ENCODE results near the gene EDAR. TPM values are rescaled to one million over a fixed set of nuclear protein-coding genes. Genes with fewer than 3 reads are reported as not detected.

Gene EDAR
- total RNA-seq, 1 donor from 2014 or later: 5.5 TPM

DNA sequence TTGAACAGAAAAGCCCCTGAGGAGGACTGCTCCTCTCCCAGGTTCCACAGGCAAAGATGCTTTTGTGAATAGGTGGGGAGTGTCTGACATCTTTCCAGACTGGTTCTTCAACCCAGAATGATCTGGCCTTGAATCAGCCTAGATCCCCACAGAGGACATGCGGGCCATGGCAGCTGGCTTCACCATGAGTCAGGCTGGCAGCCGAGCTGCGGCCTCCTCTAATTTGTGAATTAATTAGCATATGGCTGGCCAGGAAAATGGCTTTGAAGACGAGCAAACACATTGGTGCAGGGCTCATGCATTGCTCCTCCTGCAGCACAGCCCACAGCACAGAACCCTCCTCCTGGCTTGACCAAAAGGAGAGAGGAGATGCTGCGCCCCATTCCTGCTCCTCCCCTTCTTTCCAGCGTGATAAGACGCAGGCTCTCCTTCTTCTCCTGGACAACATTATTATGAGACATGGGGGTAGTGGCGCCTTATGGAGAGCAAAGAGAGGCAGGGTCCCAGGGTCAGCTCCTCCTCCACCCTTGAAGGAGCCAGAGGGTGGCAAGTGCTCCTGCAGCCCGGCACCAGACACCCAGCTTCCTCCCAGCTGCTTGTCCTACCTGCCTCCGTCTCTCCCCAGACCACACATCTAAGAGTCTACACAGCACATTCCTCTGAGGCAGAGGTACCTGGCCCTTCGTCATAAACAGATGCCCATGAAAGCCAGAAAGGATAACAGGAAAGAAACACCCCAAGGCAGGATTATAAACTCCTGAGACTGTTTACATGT, 66.7 kb downstream of the EDAR start:
- Mint-ChIP-seq H3K36me3 (no peaks in the 10 kb centered on the region), H3K27ac (no peak overlapping the region), H3K4me1 (peaks cover 12% of the 10 kb centered on the region), H3K4me3 (no peak overlapping the region), H3K9me3 (no peaks in the 10 kb centered on the region), H3K27me3 (ENCODE audit: low read depth) (no peaks in the 10 kb centered on the region)
- TF ChIP-seq, protein P1, sequence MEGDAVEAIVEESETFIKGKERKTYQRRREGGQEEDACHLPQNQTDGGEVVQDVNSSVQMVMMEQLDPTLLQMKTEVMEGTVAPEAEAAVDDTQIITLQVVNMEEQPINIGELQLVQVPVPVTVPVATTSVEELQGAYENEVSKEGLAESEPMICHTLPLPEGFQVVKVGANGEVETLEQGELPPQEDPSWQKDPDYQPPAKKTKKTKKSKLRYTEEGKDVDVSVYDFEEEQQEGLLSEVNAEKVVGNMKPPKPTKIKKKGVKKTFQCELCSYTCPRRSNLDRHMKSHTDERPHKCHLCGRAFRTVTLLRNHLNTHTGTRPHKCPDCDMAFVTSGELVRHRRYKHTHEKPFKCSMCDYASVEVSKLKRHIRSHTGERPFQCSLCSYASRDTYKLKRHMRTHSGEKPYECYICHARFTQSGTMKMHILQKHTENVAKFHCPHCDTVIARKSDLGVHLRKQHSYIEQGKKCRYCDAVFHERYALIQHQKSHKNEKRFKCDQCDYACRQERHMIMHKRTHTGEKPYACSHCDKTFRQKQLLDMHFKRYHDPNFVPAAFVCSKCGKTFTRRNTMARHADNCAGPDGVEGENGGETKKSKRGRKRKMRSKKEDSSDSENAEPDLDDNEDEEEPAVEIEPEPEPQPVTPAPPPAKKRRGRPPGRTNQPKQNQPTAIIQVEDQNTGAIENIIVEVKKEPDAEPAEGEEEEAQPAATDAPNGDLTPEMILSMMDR (IDR thresholded peaks at IDR 0.05; ENCODE audit: unreplicated experiment): no peak
- DNase-seq (ENCODE audit: low spot score in 2 of 2, unreplicated experiment in 2 of 2): no peak

DNA sequence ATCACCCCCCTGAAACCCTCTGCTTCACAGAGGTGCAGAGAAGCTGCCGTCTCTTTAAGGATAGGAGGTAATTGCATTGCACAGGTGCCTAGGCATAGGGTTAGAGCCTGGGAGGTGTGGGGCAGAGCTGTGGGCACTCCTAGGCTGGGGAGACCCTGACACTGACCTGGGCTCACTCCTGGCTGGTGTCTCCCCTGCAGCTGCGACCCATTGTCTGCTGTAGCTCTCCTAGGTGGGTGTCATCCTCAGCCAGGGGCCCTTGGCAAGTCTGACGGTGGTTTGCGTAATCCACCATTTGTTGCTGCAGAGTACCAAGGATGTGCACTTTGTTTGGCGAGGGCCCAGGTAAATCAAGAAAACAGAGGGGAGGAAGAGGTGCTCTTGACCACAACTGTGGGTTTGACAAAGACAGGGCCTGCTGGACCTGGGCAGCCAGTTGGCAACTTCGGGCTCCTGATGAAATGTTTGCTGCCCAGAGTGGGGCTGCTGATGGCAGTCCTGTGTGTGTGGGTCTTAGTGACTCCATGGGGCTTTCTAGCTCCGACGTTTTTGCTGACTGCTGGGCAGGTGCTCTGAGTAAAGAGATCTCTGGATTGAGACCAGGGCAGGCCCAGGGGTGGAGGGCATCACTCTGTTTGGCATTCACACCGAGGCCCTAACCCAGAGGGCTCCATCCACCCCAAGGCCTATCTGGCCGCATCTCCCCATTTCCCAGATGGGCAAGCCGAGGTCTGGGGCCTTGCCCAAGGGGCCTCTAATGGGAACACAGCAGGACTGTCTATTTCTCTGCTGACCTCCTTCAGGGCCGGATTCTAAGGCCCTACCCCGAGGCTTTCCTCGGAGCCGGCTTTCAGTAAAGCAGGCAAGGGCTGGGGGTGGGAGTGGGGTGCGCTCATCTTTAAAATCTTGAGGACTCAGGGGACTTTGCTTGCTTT, 67.7 kb downstream of the EDAR start:
- peaks cover 12% of the 10 kb centered on the region for H3K4me1 Mint-ChIP-seq

DNA sequence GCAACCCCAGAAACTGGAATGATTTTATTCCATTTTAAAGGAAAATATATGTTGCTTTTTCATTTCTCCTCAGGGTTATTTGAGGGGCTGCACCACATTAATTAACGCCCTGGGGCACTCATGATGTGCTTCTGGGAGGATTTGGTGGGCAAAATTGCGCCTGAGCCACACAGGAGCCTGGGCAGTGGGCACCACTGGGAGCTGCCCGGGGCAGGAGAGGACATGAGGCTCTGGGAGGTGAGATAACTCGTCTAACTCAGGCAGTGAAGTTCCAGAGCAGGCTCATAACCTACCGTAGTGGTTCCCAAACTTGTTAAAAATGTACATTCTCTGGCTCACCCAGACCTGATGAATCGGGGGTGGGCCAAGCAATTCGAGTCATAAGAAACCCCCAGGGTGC, 68.3 kb downstream of the EDAR start:
- no peaks in the 10 kb centered on the region for H3K9me3 Mint-ChIP-seq
- TF ChIP-seq, protein P1 (IDR thresholded peaks at IDR 0.05; ENCODE audit: unreplicated experiment): no peak
- no peaks in the 10 kb centered on the region for H3K27me3 Mint-ChIP-seq (ENCODE audit: low read depth)
- H3K4me3 Mint-ChIP-seq: no peak overlapping the region
- peaks cover 12% of the 10 kb centered on the region for H3K4me1 Mint-ChIP-seq
- no peak overlapping the region for H3K27ac Mint-ChIP-seq
- DNase-seq (ENCODE audit: low spot score in 2 of 2, unreplicated experiment in 2 of 2): no peak
- H3K36me3 Mint-ChIP-seq: no peaks in the 10 kb centered on the region

More for the DNA sequence above, 67.7 kb downstream of the EDAR start:
- Mint-ChIP-seq H3K27me3 (ENCODE audit: low read depth) (no peaks in the 10 kb centered on the region), H3K4me3 (no peak overlapping the region), H3K9me3 (no peaks in the 10 kb centered on the region), H3K27ac (no peak overlapping the region), H3K36me3 (no peaks in the 10 kb centered on the region)
- TF ChIP-seq, protein P1 (IDR thresholded peaks at IDR 0.05; ENCODE audit: unreplicated experiment): no peak
- DNase-seq (ENCODE audit: low spot score in 2 of 2, unreplicated experiment in 2 of 2): no peak

DNA sequence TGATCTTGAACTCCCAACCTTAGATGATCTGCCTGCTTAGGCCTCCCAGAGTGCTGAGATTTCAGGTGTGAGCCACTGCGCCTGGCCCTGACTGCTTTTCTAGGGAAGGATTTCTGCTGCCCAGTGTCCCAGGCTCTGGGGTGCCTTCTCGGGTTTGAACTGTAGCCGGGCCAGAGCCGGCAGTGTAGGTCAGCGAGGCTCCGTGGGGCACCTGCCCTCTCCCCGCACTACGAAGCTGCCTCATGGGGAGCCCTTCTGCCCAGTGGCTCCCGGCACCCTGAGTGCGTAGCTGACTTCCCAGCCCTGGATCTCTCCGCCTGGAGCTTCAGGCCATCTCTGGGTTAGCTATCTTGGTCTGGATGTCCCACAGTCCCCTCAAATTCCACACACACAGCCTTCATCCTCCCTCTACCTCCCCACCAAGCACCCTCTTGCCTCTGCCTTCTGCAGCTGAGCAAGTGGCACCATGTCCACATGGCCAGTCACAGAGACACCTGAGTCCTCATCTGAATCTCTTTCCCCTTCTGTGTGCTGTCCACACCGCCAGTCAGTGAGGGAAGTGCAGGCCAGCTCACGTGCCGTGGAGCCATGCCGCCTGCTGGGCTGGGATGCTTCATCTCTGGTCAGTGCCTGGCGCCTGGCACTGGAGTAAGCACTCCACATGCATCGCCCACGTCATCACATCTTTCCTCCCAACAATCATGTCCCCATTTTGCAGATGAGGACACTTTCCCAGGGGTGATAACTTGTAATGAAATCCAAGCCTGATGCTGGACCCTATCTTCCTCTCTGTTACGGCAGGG, 69.2 kb downstream of the EDAR start:
- Mint-ChIP-seq H3K4me3 (no peak overlapping the region), H3K9me3 (no peaks in the 10 kb centered on the region), H3K27ac (no peak overlapping the region), H3K36me3 (no peaks in the 10 kb centered on the region), H3K4me1 (peaks cover 12% of the 10 kb centered on the region), H3K27me3 (ENCODE audit: low read depth) (no peaks in the 10 kb centered on the region)
- DNase-seq (ENCODE audit: low spot score in 2 of 2, unreplicated experiment in 2 of 2): no peak
- TF ChIP-seq, protein P1 (IDR thresholded peaks at IDR 0.05; ENCODE audit: unreplicated experiment): no peak

DNA sequence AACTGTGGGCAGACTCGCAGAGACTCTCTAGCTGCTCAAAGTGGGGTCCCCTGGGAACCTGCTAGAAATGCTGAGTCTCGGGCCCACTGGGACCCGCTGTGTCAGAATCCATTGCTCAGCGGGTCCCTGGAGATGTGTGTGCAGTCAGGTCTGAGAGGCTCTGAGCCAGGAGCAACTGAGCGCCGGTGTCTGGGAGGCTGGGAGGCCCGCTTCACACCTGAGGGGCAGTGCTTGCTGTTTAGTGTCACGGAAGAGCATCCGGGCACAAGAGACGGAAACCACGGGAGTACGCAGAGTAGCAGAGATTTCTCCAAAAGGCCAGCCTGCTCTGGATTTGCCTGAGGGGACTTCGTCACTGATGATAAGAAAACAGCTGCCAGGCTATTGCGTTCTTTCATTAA, 70.1 kb downstream of the EDAR start:
- TF ChIP-seq, protein P1 (IDR thresholded peaks at IDR 0.05; ENCODE audit: unreplicated experiment): no peak
- DNase-seq (ENCODE audit: low spot score in 2 of 2, unreplicated experiment in 2 of 2): peak in 1 of 2 experiments; percentile 1
- no peaks in the 10 kb centered on the region for H3K36me3 Mint-ChIP-seq
- H3K4me3 Mint-ChIP-seq: no peak overlapping the region
- H3K27me3 Mint-ChIP-seq (ENCODE audit: low read depth): no peaks in the 10 kb centered on the region
- no peak overlapping the region for H3K27ac Mint-ChIP-seq
- H3K9me3 Mint-ChIP-seq: no peaks in the 10 kb centered on the region
- peaks cover 12% of the 10 kb centered on the region for H3K4me1 Mint-ChIP-seq

Data from mesothelial cell of epicardium (in vitro differentiated cells).